Activated CD8-positive, alpha-beta memory T cell treated with anti-CD3 and anti-CD28 coated beads, Interleukin-2, amount 50 U/mL, for 48 hours (primary cell): ENCODE data around the gene PEX19.

Source experiments
- DNase-seq: peaks from one replicate; pipeline ENCODE4 v3.0.0-alpha.2; 2020

PEX19 gene

DNA sequence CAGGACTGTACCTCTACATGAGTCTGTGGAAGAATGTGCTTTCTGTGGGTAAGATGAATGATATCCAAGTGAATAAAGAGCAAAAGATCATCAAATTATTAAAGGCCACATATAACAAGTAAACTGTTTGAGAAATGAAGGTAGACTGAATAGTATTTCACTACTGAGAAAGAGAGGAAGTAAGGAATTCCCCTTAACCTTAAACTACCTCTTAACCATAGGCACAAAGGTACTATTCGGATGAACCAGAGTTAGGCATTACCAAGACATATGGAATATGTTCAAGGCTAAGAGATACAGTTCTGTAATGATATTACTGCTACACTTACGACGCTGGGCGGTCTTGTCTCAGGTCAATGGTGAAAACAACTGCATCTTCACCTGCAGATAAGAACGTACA lies 48.1 kb downstream of the PEX19 start:
- DNase-seq, result no peak

GRCh38 chr1:160232911-160233310 lies 52.0 kb downstream of the PEX19 start:
- DNase-seq, result no peak

DNA sequence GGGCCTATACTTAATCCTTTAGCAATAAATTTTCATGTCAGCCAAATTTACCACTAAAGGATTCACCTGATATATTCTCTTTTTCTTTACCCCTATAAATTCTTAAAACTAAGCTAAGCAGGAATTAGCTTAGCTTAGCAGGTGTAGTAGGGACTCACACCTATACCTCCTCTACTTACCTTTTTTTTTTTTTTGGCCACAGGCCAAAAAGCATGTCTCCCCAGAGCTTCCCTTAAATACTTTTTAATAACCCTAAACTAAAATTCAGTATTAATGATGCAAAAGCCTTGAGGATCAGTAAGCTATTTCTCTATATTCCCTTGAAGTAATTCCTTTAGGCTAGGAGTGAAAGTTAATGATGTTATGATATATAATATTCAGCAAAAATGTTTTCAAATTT lies 56.5 kb downstream of the PEX19 start:
- DNase-seq, result no peak

DNA sequence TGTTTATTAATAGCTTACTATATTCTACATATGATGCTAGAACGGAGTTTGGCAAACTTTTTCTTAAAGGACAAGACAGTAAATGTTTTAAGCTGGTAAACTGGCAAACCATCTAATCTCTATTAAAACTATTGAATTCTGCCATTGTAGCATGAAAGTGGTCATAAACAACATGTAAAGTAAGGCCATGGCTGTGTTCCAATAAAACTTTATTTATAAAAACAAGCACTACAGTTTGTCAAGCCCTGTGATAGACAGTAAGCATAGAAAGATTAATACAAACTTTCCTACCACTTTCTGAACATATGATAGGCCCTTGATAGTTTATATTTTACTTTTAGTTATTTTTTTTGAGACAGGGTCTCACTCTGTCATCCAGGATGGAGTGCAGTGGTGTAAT lies 57.4 kb downstream of the PEX19 start:
- no peak for DNase-seq

GRCh38 chr1:160227034-160227433 lies 57.9 kb downstream of the PEX19 start:
- DNase-seq, result no peak
